Esophagus squamous epithelium (tissue), 4 donors: Measurements from ENCODE around the gene UBAC2.

Experiments used
- CTCF ChIP-seq, 6 experiments: fragments of 450-650 bp in 4 of 6; fragments of 200-600 bp in 2 of 6; sonication (generic) in 2 of 6; IDR thresholded peaks; one replicate each; pipeline ENCODE4 v1.5.1; 2016 to 2019; ENCODE audit warnings: antibody characterized with exemption in 6 of 6, mild to moderate bottlenecking in 4 of 6, moderate library complexity in 4 of 6
- POLR2A ChIP-seq, 4 donors: fragments of 450-650 bp; IDR thresholded peaks; one replicate each; pipeline ENCODE4 v1.6.1; 2017; ENCODE audit warnings: antibody characterized with exemption in 4 of 4, mild to moderate bottlenecking in 4 of 4, moderate library complexity in 3 of 4

DNA sequence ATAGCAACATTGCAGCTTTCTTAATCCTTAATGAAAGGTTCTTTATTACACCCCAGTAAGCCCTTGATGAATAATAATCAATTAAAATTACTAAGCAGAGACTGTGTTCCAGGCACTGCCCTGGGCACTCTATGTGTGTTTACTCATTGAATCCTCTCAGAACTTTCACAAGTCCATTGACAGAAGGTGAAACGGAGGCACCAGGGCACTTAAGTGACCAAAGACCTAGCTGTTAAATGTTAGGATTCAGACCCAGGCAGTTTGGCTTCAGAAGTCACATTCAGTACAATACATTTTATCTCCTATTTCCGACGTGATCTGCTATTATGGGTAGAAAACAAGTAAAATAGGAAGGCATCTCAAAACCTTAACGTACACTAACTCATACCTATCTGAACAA lies 103.9 kb downstream of the UBAC2 start:
- TF ChIP-seq CTCF (IDR thresholded peaks at IDR 0.05) (no peak), POLR2A (IDR thresholded peaks at IDR 0.05) (no peak)
